GM06990 (cell line): ENCODE data around the gene SELENOF.
A peak's percentile ranks its signal among the peaks of the same experiment; 100 is the strongest.

ENCODE experiments used
- DNase-seq: peaks from one replicate; pipeline ENCODE4 v3.0.0-alpha.2; 2011; ENCODE audit not compliant: insufficient read length; ENCODE audit errors: extremely low read depth
- H3K27me3 ChIP-seq: replicated peaks from 2 replicates; pipeline ENCODE4 v1.6.0; 2011; ENCODE audit warnings: low read length; ENCODE audit not compliant: control insufficient read depth, insufficient read depth
- H3K36me3 ChIP-seq: 2 replicates; pipeline ENCODE4 v1.5.1; 2011; ENCODE audit warnings: low read length; ENCODE audit not compliant: control insufficient read depth, insufficient read depth
- H3K4me3 ChIP-seq: replicated peaks from 2 replicates; pipeline ENCODE4 v1.5.1; 2011; ENCODE audit warnings: low read depth, mild to moderate bottlenecking, control low read depth, low read length
- CTCF ChIP-seq: IDR thresholded peaks from 2 replicates; pipeline ENCODE4 v1.5.1; 2011; ENCODE audit warnings: low read length, control low read depth, mild to moderate bottlenecking, inconsistent platforms; ENCODE audit not compliant: insufficient read depth, poor library complexity, severe bottlenecking

The SELENOF gene

GRCh38 chr1:86845514-86845913 lies 68.4 kb downstream of the SELENOF start:
- DNase-seq, result no peak
- Histone ChIP-seq H3K4me3 (no peak overlapping the region), H3K36me3 (no peaks in the 10 kb centered on the region), H3K27me3 (no peaks in the 10 kb centered on the region)
- no peak for TF ChIP-seq CTCF

GRCh38 chr1:86841116-86841515 lies 72.8 kb downstream of the SELENOF start:
- DNase-seq, result no peak
- no peak overlapping the region for H3K4me3 ChIP-seq
- H3K36me3 ChIP-seq, result no peaks in the 10 kb centered on the region
- H3K27me3 ChIP-seq, result no peaks in the 10 kb centered on the region
- TF ChIP-seq CTCF, result no peak

DNA sequence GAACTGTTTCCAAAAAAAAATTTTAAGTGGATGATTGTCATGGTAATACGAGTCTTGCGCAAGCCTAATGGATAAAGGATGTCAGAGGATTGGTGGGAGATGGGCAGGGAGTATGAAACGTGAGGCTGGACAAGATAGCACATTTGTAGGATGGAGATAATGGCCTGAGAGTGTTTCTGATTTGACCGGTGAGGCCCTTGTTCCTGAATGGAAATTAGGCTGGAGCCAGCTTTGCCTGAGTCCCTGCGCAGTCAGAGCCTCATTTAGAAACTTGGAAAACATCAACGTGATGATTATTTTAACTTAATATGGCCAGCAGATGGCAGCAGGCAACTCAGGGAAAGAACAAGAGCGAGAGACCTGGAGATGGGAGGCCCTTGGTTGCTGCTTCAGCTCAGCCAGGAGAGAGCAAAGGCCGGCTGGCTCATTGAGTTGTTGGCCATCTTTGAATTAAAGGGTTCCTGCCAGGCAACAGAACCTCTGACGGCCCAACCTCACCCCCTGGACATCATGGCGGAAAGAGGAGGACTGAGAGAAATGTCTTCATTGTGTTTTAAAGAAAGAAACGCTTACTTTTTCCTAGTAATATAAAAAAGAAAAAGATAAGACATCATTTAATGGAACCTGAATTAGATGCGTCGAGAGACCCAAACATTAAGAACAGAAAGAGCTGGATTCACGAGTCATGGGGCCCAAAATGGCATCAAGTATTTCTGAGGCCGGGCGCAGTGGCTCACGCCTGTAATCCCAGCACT lies 80.3 kb downstream of the SELENOF start:
- peak; percentile 39 for TF ChIP-seq CTCF
- Histone ChIP-seq H3K36me3 (no peaks in the 10 kb centered on the region), H3K27me3 (no peaks in the 10 kb centered on the region), H3K4me3 (no peak overlapping the region)
- DNase-seq, result peak; percentile 24

- Histone ChIP-seq H3K4me3 (no peak overlapping the region), H3K36me3 (no peaks in the 10 kb centered on the region), H3K27me3 (no peaks in the 10 kb centered on the region)
- no peak for TF ChIP-seq CTCF
- DNase-seq, result no peak
Observed at GRCh38 chr1:86832433-86832832, 81.5 kb downstream of the SELENOF start.

- no peak overlapping the region for H3K4me3 ChIP-seq
Observed at GRCh38 chr1:86829321-86829720, 84.6 kb downstream of the SELENOF start.

More at GRCh38 chr1:86829321-86829720, 84.6 kb downstream of the SELENOF start:
- no peak for TF ChIP-seq CTCF
- no peak for DNase-seq
- Histone ChIP-seq H3K36me3 (no peaks in the 10 kb centered on the region), H3K27me3 (no peaks in the 10 kb centered on the region; the same call in 1 of the 2 replicates)
